Stimulated activated CD8-positive, alpha-beta memory T cell treated with anti-CD3 and anti-CD28 coated beads, Interleukin-15, amount 100 ng/mL, for 1 hour (primary cell): ENCODE data around the gene PARD3B.

Experiments used
- DNase-seq: peaks from one replicate; pipeline ENCODE4 v3.0.0-alpha.2; 2020; ENCODE audit warnings: low read depth

Gene PARD3B

DNA sequence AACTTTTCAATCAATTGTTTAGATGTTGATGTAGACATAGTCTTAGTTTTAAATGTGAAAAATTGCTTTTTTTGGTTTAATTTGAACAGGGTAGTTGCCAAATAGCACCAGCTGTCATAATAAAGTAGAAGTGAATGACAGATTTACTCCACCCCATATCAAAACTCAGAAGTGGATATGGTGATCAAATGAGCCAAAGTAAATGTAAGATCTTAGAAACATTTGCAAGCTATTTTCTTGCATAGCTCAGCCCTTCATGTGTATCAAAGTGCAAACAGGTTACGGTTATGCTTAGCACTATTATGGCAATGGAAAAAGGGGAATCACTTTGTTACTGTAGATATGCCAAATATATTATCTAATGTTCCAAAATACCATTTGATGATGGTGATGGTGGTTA lies 596.1 kb downstream of the PARD3B start:
- DNase-seq = no peak

DNA sequence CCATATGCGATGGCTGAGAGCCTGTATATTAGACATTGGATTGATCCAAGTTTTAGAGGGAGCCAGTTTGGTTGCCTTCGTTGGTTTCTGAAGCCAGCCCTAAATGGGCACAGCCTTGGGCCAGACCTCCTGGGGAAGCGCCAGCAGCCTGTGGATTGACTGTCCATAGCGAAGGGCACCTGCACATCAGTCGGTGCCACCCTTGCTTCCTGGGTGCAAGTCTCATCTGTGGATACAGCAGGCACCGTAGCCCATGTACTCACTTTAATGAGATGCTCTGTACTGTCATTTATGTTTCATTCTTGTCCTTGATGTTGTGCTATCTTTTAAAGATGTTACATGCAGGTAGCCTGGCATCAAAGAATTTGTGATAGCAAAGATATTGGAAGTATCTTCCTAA lies 600.6 kb downstream of the PARD3B start:
- no peak for DNase-seq

GRCh38 chr2:205148755-205149154 lies 603.5 kb downstream of the PARD3B start:
- no peak for DNase-seq

GRCh38 chr2:205156457-205156856 lies 611.2 kb downstream of the PARD3B start:
- DNase-seq = no peak

DNA sequence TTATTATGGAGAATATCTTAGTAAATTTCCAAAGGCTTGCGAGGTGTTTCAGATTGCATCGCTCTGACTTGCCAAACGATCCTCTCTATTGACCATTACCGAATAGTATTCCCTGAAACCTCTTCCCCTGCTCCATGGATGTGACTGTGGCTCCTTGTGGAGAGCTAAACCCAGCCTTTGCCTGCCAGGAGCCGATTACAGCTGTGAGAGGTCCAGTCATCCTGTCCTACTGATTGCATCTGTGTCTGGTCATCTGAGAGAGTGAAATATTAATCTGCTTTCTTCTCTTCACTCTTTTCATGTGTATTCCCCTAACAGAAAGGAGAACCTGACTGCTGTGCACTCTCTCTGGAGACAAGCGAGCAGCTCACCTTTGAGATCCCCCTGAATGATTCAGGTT lies 613.1 kb downstream of the PARD3B start:
- no peak for DNase-seq

DNA sequence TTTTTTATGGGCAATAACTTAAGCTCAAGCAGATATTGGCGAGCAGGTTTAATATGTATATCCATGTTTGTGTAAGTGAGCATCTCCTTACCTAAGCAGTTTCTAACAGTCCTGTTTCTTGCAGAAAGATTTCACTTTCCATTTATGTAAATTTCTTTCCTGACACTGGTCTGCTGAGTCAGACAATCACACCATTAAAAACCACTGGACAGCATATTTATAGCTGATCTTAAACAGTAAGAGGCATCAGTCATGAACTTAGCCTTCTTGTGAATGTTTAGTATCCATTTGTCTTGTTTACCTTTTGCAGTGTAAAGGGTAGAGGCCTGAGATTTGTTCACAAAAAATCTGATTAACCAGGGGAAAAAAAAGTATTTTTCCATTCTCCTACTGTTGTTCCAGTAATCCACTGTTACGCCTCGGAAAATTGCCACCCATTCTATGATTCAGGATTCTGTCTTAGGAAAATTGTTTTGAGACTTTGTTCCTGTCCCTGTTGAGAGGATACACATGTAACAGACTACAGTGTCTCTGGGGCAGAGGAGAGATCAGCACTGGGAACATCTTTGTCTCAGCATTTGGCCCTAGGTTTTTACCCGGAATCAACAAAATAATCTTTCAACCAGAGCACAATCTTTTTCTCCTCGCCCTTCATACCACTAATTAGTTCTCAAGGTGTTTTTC lies 616.0 kb downstream of the PARD3B start:
- no peak for DNase-seq

GRCh38 chr2:205166745-205167144 lies 621.5 kb downstream of the PARD3B start:
- DNase-seq = no peak

- DNase-seq = no peak
Observed at GRCh38 chr2:205169012-205169411, 623.7 kb downstream of the PARD3B start.

DNA sequence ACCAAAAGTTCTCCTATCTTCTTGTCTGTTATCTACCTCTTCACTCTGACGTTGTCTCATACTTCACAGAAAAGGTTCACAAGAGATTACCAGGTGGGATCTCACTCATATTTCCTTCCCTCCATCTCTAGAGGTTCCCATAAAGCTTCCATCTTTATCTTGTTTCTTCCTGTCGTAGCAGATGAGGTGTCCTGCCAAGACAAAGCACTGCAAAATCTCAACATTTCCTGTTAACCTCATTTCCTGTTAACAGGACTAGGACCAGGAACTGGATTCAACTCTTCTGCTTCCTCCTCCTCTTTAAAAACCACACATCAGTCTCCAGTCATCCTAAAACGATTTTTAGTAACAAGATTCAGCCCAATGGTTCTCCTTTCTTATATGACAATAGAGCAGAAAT lies 624.2 kb downstream of the PARD3B start:
- DNase-seq = no peak

DNA sequence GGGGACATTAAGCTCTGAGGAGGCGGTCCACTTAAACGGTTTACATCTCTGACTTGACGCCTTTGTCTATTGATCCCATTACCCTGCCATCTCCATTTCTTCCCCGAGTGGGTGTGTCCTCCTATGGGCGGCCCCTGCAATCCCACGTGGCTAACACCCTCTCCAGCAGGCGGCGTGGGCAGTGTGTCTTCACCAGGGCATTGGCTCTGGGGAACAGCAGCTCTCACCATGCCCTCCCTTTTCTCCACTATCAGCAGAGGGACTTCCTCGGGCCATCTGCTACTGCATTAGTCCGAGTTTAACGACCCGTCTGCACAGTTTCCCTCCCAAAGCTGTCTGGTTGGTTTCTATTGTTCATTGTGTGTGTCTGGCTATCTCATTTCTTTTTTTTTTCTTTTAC lies 625.1 kb downstream of the PARD3B start:
- no peak for DNase-seq

- DNase-seq = no peak
Observed at GRCh38 chr2:205171261-205171940, 626.1 kb downstream of the PARD3B start.

DNA sequence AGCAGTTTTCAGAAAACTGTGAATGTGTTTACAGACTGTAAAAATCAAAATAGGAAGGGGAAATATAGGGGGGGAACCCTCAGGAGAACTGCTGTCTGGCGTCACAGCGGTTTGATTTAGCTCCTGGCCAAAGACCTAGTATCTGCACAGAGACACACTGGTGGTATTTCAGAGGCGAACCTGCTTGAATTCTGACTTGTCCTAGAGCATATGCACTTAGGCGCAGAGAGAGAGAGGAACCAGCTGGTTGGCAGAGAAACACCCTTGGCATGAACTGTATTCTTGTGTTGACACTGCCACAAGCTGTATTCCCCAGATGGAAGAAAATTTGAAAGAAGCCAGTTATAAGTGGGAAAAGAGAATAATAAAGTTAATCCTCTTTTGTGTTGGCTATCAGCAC lies 630.6 kb downstream of the PARD3B start:
- no peak for DNase-seq

- DNase-seq = no peak
Observed at GRCh38 chr2:205176546-205176945, 631.3 kb downstream of the PARD3B start.

DNA sequence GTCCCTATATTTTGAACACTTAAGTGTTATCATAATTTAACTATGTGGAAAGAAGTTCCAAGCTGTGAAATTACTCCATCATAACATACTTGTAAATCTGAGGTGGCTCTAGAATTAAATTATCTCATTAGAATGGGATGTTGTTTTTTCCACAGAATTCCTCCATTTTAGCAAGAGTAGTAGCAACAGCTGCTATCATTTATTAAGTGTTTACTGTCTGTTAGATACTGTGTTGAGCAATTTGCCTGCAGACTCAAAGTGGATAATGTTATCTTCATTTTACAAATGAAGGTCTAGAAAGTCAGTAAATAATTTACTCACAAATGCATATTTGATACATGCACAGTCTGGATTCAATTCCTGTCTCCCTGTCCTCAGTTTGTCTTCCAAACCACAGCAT lies 632.3 kb downstream of the PARD3B start:
- DNase-seq = no peak

GRCh38 chr2:205180730-205181129 lies 635.5 kb downstream of the PARD3B start:
- DNase-seq = no peak

DNA sequence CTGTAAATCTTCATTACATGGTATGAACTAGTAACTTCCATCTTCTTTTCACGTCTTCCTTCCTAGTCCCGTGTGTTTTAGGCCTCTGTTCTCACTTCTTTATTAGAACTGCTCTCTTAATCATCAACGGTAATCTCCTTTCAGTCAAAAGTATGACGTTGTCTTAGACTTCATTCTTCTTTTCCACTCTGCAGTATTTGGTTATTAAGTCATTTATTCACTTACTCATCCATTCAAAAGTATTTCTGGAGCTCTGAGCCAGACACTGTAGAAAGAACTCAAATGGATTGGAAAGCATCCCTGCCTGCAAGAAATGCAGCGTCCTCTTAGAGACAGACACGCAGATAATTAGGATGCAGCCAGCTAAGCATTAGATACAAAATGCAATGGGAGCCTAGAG lies 642.5 kb downstream of the PARD3B start:
- no peak for DNase-seq

DNA sequence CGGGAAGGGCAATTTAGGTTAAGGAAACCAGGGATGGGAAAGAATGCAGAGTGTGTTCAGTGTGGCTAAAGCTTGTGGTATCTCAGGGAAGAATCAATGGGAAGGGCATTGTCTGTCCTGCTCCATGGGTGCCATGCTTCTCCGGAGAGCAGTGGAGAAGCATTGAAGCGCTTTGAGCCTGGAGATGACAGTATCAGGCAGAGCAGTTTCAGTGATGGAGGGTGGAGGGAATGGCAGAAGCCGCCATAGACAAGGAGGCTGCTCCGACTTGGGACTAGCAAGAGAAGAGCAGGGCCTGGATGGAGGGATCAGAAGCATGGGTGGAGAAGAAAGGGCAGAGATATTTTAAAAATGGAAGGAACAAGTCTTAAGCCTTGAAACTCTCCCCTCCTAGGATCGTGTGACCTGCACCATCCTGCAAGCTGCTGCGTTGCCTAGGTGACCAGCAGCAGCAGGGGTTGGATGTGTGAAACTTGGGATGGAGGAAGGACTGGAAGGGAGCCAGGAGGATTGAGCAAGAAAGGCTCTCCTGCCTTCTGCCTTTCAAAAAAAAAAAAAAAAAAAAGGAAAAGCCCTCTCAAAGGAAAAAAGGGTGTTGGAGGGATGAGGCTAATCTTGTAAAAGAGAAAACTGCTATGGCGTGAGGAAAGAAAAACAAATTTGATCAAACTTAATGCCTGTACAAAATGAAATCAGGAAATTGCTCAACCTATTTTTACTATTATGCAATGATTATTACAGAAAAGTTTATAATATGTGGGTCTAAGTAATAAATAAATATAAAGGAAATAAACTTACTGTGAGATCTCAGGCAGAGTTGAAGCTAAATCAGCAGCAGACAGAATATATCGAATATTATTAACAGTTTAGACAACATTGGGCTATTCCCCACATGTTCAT lies 643.2 kb downstream of the PARD3B start:
- DNase-seq = no peak

DNA sequence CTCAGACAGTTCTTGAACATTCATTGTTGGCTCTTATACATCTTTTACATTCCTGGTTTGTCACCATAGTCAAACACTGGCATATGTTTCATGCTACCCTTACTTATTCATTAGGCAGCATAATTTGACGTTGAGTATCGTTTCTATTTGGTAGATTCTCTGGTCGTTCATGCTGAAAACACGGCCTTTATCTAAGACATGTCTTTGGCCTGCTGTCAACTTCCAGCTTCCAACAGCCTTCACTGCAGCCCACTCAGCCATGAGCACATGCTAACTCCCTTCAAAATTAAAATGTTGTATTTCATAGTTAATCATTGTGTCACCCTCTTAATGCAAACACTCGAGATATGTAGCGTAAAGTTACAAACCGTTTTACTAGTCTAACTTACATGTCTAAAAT lies 644.0 kb downstream of the PARD3B start:
- no peak for DNase-seq

- DNase-seq = no peak
Observed at GRCh38 chr2:205190528-205190927, 645.3 kb downstream of the PARD3B start.

DNA sequence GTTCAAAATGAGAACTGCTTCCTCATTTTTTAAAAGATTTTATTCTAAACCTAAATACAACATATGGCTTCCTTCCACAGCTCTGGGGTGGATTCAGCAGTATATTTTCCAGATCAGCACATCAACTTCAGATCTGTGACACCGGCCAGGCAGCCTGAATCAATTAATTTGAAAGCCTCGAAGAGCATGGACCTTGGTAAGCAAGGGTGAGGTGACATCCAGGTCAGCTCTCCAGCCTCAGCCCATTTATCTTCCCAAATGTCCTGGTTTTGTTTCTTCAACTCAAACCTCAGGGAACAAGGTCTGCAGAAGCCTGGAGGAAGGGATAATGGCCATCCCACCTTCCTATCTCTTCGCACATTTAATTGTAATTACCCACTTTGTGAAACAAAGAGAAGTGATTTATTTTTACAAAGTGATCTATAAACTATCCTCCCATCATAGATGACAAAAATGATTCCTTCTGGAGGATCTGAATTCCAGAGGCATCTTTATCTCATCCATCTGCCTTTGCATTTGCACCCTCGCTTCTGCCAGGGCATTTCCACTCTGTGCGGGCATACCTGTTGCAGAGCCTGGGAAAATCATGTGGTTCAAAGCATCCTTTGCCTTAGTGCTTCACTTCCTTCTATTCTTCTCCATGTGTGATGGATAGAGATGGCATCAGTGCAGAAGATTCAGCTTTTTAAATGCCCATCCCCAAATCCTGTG lies 648.0 kb downstream of the PARD3B start:
- DNase-seq = no peak

DNA sequence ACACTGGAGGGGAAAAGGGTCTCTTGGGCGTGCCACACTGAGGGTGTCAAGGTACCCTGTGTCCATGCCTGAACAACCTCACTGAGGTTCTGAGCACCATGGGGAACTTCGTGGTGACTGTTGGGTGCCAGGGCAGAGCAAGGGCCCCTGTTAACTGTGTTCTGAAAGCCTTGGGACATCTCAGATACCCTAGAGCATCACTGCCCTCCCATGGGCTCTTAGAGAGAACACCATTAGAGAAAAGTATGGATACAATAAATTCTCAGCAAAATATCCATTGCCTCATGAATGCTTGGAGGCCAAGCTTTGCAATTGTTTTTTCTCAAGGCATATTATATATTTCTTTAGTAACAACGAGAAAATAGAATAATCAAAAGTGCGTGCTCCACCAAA lies 648.6 kb downstream of the PARD3B start:
- no peak for DNase-seq

DNA sequence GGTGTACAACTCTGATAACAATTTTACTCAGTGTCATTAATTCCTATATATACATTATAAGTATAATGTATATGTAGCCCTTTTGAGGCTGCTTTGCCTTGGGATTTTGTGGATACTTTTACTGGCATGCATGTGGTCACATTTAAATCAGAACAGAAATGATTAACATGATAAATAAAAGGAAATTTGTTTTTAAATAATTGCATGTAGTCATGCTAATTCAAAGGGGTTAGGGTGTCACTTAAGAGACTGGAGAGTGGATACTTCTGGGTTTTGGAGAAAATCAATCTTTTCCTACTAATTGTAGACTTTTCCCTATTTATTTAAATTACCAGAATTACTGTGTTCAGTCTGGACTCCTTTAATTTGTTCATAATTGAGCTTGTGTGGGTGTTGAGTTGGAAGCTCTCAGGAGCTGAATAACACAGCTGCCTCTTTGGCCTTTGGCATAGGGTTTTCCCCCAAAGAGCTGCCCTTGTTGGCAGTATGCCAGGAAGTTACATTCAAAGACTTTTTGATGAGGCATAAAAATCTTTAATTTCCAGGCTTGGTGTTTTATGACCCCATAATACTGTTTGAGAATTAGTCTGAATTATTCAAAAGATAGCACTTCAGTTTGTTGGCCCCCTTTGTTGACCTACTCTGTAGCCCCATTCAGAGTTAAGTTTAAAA lies 652.3 kb downstream of the PARD3B start:
- no peak for DNase-seq
